ENCODE data around the gene SERPINA6. TPM values are rescaled to one million over a fixed set of nuclear protein-coding genes. Genes with fewer than 3 reads are reported as not detected.
A peak's percentile ranks its signal among the peaks of the same experiment; 100 is the strongest.

Gene SERPINA6
- polyA plus RNA-seq, 3 donors = not detected

GRCh38 chr14:94321421-94322271, 1.5 kb downstream of the SERPINA6 start:
- no peak for DNase-seq
- Mint-ChIP-seq H3K27ac (no peak overlapping the region), H3K4me3 (no peak overlapping the region), H3K4me1 (no peaks in the 10 kb centered on the region), H3K9me3 (peaks cover 0 to 7% (median 0%) of the 10 kb centered on the region in 7 donors), H3K36me3 (no peaks in the 10 kb centered on the region), H3K27me3 (ENCODE audit: low read depth in 3 of 3) (peaks cover 11 to 21% (median 13%) of the 10 kb centered on the region in 3 donors)
- TF ChIP-seq CTCF (IDR thresholded peaks at IDR 0.05) = no peak
- Histone ChIP-seq H3K36me3 (replicated peaks in 1 of 2; ENCODE audit: control insufficient read depth in 1 of 2, insufficient read depth in 2 of 2, low read length in 2 of 2) (no peaks in the 10 kb centered on the region), H3K9ac (ENCODE audit: insufficient read depth, low read length, poor library complexity, severe bottlenecking) (no peak overlapping the region), H3K4me3 (replicated peaks in 1 of 3; ENCODE audit: low read depth in 2 of 3, low read length in 3 of 3) (no peak overlapping the region), H3K27me3 (ENCODE audit: control insufficient read depth in 2 of 2, insufficient read depth in 2 of 2, low read length in 2 of 2) (peaks cover 0 to 8% of the 10 kb centered on the region in 2 donors), H3K79me2 (ENCODE audit: insufficient read depth, low read length) (no peaks in the 10 kb centered on the region), H2AFZ (ENCODE audit: insufficient read depth, low read depth, low read length, poor library complexity, severe bottlenecking) (no peak overlapping the region), H3K9me3 (replicated peaks in 1 of 2; ENCODE audit: control insufficient read depth in 1 of 2, insufficient read depth in 1 of 2, low read length in 2 of 2) (no peaks in the 10 kb centered on the region), H4K20me1 (ENCODE audit: insufficient read depth, low read length) (no peaks in the 10 kb centered on the region), H3K27ac (ENCODE audit: low read depth in 1 of 2, low read length in 2 of 2) (no peak overlapping the region), H3K4me2 (replicated peaks; ENCODE audit: extremely low read depth, low read length, poor library complexity, severe bottlenecking) (no peak overlapping the region), H3K4me1 (ENCODE audit: control insufficient read depth in 1 of 2, insufficient read depth in 2 of 2, low read length in 2 of 2) (no peaks in the 10 kb centered on the region)
- 89% methylated on average over 4 of the region's 5 CpGs for WGBS (ENCODE audit: insufficient coverage)
- intact Hi-C loops (cut with micrococcal nuclease) = no loop called here

- peaks cover 15 to 16% (median 15%) of the 10 kb centered on the region in 3 donors for H3K27me3 Mint-ChIP-seq (ENCODE audit: low read depth in 3 of 3)
- no peaks in the 10 kb centered on the region for H3K4me1 Mint-ChIP-seq
- no peak overlapping the region for H3K27ac Mint-ChIP-seq
- DNase-seq = peak in 1 of 3 donors; percentile 18
- Histone ChIP-seq H3K27ac (ENCODE audit: low read depth in 1 of 2, low read length in 2 of 2) (no peak overlapping the region), H3K4me1 (ENCODE audit: control insufficient read depth in 1 of 2, insufficient read depth in 2 of 2, low read length in 2 of 2) (no peaks in the 10 kb centered on the region), H2AFZ (ENCODE audit: insufficient read depth, low read depth, low read length, poor library complexity, severe bottlenecking) (no peak overlapping the region), H3K4me2 (replicated peaks; ENCODE audit: extremely low read depth, low read length, poor library complexity, severe bottlenecking) (no peak overlapping the region), H3K79me2 (ENCODE audit: insufficient read depth, low read length) (no peaks in the 10 kb centered on the region), H3K27me3 (ENCODE audit: control insufficient read depth in 2 of 2, insufficient read depth in 2 of 2, low read length in 2 of 2) (peaks cover 0 to 8% of the 10 kb centered on the region in 2 donors), H3K4me3 (replicated peaks in 1 of 3; ENCODE audit: low read depth in 2 of 3, low read length in 3 of 3) (no peak overlapping the region), H3K36me3 (replicated peaks in 1 of 2; ENCODE audit: control insufficient read depth in 1 of 2, insufficient read depth in 2 of 2, low read length in 2 of 2) (no peaks in the 10 kb centered on the region), H4K20me1 (ENCODE audit: insufficient read depth, low read length) (no peaks in the 10 kb centered on the region), H3K9ac (ENCODE audit: insufficient read depth, low read length, poor library complexity, severe bottlenecking) (no peak overlapping the region), H3K9me3 (replicated peaks in 1 of 2; ENCODE audit: control insufficient read depth in 1 of 2, insufficient read depth in 1 of 2, low read length in 2 of 2) (no peaks in the 10 kb centered on the region)
- peaks cover 0 to 7% (median 2%) of the 10 kb centered on the region in 7 donors for H3K9me3 Mint-ChIP-seq
- intact Hi-C loops (cut with micrococcal nuclease) = no loop called here
- H3K4me3 Mint-ChIP-seq = no peak overlapping the region
- no peaks in the 10 kb centered on the region for H3K36me3 Mint-ChIP-seq
- TF ChIP-seq CTCF (IDR thresholded peaks at IDR 0.05) = no peak
- 61% methylated on average over 3 of the region's 5 CpGs for WGBS (ENCODE audit: insufficient coverage)
Observed at GRCh38 chr14:94320243-94320642, 2.9 kb downstream of the SERPINA6 start.

Data from CD14-positive monocyte (primary cell).